ENCODE results near the gene HIPK3. TPM values are rescaled to one million over a fixed set of nuclear protein-coding genes. Genes with fewer than 3 reads are reported as not detected.

HIPK3 gene
- total and polyA plus RNA-seq, 2 experiments from 2014 or later = 5.5 to 29.8 TPM

DNA sequence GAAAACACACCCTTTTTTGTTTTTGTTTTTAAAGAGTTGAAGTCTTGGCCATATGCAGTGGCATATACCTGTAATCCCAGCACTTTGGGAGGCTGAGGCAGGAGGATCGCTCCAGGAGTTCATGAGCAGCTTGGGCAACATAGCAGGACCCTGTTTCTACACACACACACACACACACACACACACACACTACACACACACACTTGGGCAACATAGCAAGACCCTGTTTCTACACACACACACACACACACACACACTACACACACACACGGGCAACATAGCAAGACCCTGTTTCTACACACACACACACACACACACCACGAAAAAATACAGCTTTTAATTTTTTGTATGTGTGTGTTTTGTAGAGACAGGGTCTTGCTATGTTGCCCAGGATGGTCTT is 54.5 kb downstream of the HIPK3 start (continued):
- TF ChIP-seq, protein P1, sequence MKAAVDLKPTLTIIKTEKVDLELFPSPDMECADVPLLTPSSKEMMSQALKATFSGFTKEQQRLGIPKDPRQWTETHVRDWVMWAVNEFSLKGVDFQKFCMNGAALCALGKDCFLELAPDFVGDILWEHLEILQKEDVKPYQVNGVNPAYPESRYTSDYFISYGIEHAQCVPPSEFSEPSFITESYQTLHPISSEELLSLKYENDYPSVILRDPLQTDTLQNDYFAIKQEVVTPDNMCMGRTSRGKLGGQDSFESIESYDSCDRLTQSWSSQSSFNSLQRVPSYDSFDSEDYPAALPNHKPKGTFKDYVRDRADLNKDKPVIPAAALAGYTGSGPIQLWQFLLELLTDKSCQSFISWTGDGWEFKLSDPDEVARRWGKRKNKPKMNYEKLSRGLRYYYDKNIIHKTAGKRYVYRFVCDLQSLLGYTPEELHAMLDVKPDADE (IDR thresholded peaks at IDR 0.05) = no peak
- TF ChIP-seq, protein P2, sequence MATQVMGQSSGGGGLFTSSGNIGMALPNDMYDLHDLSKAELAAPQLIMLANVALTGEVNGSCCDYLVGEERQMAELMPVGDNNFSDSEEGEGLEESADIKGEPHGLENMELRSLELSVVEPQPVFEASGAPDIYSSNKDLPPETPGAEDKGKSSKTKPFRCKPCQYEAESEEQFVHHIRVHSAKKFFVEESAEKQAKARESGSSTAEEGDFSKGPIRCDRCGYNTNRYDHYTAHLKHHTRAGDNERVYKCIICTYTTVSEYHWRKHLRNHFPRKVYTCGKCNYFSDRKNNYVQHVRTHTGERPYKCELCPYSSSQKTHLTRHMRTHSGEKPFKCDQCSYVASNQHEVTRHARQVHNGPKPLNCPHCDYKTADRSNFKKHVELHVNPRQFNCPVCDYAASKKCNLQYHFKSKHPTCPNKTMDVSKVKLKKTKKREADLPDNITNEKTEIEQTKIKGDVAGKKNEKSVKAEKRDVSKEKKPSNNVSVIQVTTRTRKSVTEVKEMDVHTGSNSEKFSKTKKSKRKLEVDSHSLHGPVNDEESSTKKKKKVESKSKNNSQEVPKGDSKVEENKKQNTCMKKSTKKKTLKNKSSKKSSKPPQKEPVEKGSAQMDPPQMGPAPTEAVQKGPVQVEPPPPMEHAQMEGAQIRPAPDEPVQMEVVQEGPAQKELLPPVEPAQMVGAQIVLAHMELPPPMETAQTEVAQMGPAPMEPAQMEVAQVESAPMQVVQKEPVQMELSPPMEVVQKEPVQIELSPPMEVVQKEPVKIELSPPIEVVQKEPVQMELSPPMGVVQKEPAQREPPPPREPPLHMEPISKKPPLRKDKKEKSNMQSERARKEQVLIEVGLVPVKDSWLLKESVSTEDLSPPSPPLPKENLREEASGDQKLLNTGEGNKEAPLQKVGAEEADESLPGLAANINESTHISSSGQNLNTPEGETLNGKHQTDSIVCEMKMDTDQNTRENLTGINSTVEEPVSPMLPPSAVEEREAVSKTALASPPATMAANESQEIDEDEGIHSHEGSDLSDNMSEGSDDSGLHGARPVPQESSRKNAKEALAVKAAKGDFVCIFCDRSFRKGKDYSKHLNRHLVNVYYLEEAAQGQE (IDR thresholded peaks at IDR 0.05; ENCODE audit: unreplicated experiment) = no peak
- TF ChIP-seq JUNB (IDR thresholded peaks at IDR 0.05; ENCODE audit: unreplicated experiment) (no peak), EZH2phosphoT487 (IDR thresholded peaks at IDR 0.05; ENCODE audit: unreplicated experiment) (no peak)

DNA sequence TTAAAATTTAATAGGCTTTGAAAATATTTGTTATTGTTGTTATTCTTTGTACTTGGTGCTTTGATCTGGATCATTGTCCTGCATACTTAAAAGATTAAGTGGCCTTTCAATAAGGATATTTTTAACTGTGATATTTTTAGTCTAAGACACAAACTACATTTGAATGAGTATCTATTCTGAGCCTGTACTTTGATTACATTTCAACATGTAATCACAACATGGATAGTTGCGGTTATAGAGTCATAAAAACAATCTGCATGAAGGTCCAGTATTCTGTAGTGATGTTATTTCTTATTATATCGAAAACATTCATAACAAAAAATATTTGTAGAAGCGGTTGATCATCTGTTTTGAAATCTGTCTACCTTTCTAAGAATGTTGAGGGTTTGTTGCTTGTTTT is 58.6 kb downstream of the HIPK3 start:
- no peak overlapping the region for H3K27ac Mint-ChIP-seq
- H3K9me3 Mint-ChIP-seq = no peaks in the 10 kb centered on the region
- peaks cover 16% of the 10 kb centered on the region for H3K4me1 ChIP-seq (ENCODE audit: insufficient read depth)
- no peak overlapping the region for H2AFZ ChIP-seq
- no peak for ATAC-seq
- no peak overlapping the region for H3K4me2 ChIP-seq
- peaks cover 85% of the 10 kb centered on the region for H3K79me2 ChIP-seq (replicated peaks; ENCODE audit: insufficient read depth)
- H3K36me3 Mint-ChIP-seq (ENCODE audit: low read depth) = no peaks in the 10 kb centered on the region
- peaks cover 7% of the 10 kb centered on the region; the same call in 1 of the 2 replicates for H4K20me1 ChIP-seq (replicated peaks; ENCODE audit: insufficient read depth)
- no peak for DNase-seq (ENCODE audit: low spot score)
- H3K27ac ChIP-seq (ENCODE audit: low read depth) = no peak overlapping the region
- H3K27me3 ChIP-seq (ENCODE audit: insufficient read depth) = no peaks in the 10 kb centered on the region
- TF ChIP-seq NANOG (IDR thresholded peaks at IDR 0.05; ENCODE audit: borderline replicate concordance) (no peak), EZH2 (IDR thresholded peaks at IDR 0.05; ENCODE audit: low read depth, unreplicated experiment) (no peak), CREB1 (CRISPR knock-in tag; IDR thresholded peaks at IDR 0.05; ENCODE audit: low read depth) (no peak), POLR2AphosphoS5 (IDR thresholded peaks at IDR 0.05; ENCODE audit: low read depth) (no peak), ZNF114 (CRISPR knock-in tag; IDR thresholded peaks at IDR 0.05) (no peak), EZH2phosphoT487 (IDR thresholded peaks at IDR 0.05; ENCODE audit: unreplicated experiment) (no peak)
- TF ChIP-seq, protein P3, sequence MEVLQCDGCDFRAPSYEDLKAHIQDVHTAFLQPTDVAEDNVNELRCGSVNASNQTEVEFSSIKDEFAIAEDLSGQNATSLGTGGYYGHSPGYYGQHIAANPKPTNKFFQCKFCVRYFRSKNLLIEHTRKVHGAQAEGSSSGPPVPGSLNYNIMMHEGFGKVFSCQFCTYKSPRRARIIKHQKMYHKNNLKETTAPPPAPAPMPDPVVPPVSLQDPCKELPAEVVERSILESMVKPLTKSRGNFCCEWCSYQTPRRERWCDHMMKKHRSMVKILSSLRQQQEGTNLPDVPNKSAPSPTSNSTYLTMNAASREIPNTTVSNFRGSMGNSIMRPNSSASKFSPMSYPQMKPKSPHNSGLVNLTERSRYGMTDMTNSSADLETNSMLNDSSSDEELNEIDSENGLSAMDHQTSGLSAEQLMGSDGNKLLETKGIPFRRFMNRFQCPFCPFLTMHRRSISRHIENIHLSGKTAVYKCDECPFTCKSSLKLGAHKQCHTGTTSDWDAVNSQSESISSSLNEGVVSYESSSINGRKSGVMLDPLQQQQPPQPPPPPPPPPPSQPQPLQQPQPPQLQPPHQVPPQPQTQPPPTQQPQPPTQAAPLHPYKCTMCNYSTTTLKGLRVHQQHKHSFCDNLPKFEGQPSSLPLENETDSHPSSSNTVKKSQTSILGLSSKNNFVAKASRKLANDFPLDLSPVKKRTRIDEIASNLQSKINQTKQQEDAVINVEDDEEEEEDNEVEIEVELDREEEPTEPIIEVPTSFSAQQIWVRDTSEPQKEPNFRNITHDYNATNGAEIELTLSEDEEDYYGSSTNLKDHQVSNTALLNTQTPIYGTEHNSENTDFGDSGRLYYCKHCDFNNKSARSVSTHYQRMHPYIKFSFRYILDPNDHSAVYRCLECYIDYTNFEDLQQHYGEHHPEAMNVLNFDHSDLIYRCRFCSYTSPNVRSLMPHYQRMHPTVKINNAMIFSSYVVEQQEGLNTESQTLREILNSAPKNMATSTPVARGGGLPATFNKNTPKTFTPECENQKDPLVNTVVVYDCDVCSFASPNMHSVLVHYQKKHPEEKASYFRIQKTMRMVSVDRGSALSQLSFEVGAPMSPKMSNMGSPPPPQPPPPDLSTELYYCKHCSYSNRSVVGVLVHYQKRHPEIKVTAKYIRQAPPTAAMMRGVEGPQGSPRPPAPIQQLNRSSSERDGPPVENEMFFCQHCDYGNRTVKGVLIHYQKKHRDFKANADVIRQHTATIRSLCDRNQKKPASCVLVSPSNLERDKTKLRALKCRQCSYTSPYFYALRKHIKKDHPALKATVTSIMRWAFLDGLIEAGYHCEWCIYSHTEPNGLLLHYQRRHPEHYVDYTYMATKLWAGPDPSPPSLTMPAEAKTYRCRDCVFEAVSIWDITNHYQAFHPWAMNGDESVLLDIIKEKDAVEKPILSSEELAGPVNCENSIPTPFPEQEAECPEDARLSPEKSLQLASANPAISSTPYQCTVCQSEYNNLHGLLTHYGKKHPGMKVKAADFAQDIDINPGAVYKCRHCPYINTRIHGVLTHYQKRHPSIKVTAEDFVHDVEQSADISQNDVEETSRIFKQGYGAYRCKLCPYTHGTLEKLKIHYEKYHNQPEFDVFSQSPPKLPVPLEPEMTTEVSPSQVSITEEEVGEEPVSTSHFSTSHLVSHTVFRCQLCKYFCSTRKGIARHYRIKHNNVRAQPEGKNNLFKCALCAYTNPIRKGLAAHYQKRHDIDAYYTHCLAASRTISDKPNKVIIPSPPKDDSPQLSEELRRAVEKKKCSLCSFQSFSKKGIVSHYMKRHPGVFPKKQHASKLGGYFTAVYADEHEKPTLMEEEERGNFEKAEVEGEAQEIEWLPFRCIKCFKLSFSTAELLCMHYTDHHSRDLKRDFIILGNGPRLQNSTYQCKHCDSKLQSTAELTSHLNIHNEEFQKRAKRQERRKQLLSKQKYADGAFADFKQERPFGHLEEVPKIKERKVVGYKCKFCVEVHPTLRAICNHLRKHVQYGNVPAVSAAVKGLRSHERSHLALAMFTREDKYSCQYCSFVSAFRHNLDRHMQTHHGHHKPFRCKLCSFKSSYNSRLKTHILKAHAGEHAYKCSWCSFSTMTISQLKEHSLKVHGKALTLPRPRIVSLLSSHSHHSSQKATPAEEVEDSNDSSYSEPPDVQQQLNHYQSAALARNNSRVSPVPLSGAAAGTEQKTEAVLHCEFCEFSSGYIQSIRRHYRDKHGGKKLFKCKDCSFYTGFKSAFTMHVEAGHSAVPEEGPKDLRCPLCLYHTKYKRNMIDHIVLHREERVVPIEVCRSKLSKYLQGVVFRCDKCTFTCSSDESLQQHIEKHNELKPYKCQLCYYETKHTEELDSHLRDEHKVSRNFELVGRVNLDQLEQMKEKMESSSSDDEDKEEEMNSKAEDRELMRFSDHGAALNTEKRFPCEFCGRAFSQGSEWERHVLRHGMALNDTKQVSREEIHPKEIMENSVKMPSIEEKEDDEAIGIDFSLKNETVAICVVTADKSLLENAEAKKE (CRISPR knock-in tag; IDR thresholded peaks at IDR 0.05) = no peak
- TF ChIP-seq, protein P2 (IDR thresholded peaks at IDR 0.05; ENCODE audit: unreplicated experiment) = no peak
- H3K9me2 ChIP-seq (ENCODE audit: insufficient read depth) = no peaks in the 10 kb centered on the region
- H3K27me3 Mint-ChIP-seq (ENCODE audit: insufficient read depth, low read depth, poor library complexity) = no peaks in the 10 kb centered on the region
- no peak overlapping the region for H3K4me3 ChIP-seq
- peaks cover 8% of the 10 kb centered on the region; the same call in 2 of the 3 replicates for H3K4me1 Mint-ChIP-seq
- H3F3A ChIP-seq (replicated peaks; ENCODE audit: low read depth) = no peaks in the 10 kb centered on the region
- no peak overlapping the region for H3K4me3 Mint-ChIP-seq
- no peaks in the 10 kb centered on the region for H3K36me3 ChIP-seq (ENCODE audit: insufficient read depth)
